HG03469 (cell line): ENCODE results near the gene ITGA2B.
"Not testable (repeated sequence)": the region's sequence is repeated elsewhere in the genome, so short reads cannot be mapped to it uniquely, and the experiment has no call there.

Experiments used
- ATAC-seq: cut with Tn5 transposase; IDR thresholded peaks from one replicate; pipeline ENCODE4 v1.9.1; 2021; ENCODE audit warnings: mild to moderate bottlenecking, moderate library complexity, moderate number of reproducible peaks; ENCODE audit not compliant: unreplicated experiment

ITGA2B gene

DNA sequence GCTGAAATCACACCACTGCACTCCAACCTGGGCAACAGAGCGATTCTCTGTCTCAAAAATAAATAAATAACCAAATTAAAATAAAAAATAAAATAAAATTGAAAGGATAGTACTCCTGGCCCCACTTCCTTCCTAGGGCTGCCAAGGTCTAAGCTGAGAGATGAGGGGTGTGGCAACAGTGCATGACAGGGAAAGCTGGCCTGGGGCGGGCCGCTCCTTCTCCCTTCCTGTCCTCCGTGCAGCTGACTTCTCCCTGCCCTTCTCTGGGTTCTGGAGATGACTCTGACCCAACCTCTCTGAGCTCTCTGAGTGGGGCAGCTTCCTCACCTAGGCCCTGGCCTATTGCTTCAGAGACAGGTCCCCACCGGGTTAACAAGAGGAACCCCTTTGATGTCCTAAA is 56.1 kb downstream of the ITGA2B start:
- ATAC-seq, result no peak

DNA sequence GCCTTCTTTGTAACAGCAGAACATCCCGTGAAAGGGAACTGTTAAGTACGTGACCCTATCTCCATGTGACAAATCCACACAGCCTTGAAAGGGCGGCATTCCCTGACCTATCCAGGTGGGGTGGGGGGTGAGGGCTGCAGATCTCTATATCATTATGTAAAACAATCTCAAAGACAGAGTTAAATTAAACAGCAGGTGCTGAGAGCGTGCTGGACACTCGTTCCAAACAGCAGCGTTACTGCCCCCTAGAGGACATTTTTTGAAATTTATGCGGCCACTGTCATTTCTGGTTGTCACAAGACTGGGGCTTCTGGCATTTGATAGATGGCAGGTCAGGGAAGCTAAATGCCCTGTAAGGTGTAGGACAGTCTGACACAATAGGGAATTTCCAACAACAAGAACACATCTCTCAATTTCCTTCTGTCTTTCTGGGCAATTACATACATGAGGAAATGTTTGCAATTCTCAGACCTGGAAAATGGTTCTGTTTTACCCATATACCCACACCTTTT is 58.1 kb downstream of the ITGA2B start:
- ATAC-seq, result no peak

DNA sequence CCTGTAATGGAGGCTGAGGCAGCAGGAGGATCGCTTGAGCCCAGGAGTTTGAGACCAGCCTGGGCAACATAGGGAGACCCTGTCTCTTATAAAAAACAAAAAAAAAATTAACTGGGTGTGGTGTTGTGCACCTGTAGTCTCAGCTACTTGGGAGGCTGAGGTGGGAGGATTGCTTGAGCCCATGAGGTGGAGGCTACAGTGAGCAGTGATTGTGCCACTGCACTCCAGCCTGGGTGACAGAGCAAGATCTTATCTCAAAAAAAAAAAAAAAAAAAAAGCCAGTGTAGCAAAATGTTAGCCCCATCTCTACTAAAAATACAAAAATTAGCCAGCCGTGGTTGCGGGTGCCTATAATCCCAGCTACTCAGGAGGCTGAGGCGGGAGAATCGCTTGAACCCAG is 59.2 kb downstream of the ITGA2B start:
- not testable (repeated sequence) for ATAC-seq

DNA sequence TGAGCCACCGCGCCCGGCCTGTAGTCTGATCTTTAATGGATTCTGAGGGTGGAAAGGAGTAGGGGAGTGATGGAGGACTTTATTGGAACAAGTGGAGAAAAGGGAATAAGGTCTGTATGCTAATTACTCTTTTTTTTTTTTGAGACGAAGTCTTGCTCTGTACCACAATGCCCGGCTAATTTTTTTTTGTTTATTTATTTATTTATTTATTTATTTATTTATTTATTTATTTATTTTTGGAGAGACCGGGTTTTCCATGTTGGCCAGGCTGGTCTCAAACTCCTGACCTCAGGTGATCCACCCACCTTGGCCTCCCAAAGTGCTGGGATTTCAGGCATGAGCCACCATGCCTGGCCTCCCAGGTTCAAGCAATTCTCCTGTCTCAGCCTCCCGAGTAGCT is 59.9 kb downstream of the ITGA2B start:
- not testable (repeated sequence) for ATAC-seq

DNA sequence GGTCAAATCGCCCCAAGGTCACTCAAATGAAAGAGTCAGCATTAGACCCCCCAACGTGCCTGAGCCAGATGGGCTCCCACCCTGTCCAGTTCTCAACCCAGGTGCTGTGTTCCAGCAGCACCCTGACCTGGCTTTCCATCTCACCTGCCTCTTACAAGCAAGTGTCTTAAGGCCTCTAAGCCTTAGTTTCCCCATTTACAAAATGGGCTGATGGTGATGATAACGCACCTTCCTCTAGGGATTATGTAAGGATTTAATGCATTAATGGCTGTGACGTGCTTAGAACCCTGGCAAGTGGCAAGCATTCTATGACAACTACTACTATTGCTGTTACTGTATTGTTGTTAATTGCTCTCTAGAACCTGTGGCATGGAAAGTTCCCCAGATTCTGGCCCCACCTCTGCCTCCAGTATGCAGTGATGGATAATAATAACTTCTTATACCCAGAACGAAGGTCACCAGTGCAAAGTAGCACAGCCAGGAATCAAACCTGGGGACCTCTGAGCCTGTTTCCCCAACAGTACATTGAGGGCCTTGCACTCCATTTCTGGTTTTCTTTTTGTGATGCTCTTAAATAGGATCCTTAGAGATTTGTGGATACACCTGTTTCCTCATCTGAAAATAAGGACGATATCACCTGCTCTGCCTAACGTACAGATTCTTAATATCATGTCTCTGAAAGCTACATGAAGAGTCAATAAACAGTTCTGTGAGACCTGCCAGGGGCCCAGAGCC is 61.6 kb downstream of the ITGA2B start:
- no peak for ATAC-seq

DNA sequence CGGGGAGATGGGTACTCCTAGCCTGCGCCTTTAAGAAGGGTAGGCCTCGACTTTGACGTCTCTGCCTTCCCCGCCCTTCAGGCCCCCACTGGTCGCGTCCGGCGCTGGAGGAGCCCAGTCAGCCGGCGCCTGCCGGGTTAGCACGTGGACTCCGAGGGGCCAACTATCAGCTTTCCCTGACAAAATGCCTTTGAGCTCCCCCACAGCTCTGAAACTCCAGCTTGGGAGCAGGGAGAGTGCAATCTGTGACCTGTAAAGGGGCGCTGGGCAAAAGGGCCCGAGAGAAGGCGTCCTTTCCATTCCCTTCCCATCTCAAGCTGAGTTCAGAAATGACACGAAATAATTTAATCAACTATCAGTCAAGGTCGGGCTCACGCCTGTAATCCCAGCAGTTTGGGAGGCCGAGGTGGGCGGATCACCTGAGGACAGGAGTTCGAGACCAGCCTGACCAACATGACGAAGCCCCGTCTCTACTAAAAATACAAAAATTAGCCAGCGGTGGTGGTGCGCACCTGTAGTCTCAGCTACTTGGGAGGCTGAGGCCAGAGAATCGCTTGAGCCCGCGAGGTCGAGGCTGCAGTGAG is 62.5 kb downstream of the ITGA2B start:
- no peak for ATAC-seq

DNA sequence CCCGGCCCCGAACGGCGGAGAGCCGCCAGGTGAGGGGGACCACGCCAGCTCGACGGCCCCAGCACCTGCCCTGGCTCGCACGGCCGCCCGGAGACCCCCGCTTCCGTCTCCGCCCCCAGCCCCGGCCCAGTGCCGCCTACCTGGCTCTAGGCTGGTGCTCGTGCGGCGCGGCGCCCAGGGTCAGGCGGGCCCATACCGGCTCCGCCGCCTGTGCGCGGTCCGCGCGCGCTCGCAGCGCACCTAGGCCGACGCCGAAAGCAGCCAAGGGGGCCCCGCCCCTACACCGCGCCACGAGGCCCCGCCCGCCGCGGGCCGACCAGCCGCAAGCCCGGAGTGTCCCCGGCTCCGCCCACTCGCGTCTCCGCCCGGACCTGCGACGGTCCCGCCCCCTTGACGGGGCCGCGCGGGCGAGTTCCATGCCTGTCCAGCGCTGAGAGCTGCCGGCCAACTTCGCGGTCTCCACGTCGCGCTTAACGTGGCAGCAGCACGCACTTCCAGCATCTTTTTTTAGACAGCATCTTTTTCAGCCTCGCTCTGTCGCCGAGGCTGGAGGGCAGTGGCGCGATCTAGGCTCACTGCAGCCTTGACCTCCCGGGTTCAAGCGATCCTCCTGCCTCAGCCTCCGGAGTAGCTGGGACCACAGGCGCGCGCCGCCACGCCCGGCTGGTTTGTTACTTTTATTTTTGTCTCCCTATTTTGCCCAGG is 64.7 kb downstream of the ITGA2B start, which contains the start of gene SLC25A39:
Gene SLC25A39, minus strand, starts transcription at position 253 of the 705 bp plus-strand sequence. CDS start 1,261 bp downstream, outside the sequence.
- peak; percentile 60 for ATAC-seq

DNA sequence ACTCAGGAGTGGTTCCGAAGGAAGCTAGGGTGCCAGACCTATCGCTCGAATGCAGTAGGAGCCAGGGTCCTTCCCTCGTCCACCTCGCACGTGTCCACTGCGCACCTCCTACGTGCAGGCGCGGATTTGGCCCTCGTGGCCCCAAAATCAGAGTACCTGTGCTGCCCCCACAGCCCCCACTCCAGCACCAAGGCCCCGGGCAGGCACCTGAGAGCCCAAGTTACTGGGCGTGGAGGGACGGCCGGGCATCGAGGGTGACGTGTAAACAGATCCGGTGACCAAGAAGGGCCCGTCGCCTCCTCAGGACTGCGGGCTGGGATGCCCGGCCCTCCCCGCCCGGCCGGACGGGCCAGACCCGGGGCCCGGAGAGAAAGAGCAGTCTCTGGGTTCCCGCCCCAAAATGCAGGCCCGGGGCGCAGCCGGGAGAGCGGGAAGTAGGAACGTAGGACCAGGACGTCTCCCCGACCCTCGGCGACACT is 65.3 kb downstream of the ITGA2B start:
- ATAC-seq, result peak; percentile 2

DNA sequence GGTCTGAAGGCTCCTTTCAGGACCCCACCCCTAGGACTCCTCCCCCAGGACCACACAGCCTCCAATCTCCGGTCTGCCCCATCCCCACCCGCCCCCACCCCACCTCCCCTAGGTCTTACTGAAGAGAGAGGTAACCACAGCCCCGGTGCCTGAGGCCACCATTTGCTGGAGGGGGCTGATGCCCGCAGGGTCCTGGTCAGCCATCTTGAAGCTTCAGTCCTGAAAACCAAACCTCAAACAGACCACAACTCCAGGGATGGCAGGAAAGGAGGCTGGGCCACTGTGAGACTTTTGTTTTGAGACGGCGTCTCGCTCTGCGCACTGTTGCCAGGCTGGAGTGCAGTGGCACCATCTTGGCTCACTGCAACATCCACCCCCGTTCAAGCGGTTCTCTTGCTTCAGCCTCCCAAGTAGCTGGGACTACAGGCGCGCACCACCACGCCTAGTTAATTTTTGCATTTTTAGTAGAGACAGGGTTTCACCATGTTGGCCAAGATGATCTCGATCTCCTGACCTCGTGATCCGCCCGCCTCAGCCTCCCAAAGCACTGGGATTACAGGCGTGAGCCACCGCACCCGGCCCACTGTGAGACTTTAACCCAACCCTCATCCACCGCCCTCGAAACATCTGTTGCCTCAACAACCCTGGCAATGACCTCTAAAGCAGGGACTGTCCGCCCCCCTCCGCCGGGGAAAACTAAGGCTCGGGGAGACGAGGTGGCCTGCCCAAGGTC is 65.9 kb downstream of the ITGA2B start:
- ATAC-seq, result no peak

DNA sequence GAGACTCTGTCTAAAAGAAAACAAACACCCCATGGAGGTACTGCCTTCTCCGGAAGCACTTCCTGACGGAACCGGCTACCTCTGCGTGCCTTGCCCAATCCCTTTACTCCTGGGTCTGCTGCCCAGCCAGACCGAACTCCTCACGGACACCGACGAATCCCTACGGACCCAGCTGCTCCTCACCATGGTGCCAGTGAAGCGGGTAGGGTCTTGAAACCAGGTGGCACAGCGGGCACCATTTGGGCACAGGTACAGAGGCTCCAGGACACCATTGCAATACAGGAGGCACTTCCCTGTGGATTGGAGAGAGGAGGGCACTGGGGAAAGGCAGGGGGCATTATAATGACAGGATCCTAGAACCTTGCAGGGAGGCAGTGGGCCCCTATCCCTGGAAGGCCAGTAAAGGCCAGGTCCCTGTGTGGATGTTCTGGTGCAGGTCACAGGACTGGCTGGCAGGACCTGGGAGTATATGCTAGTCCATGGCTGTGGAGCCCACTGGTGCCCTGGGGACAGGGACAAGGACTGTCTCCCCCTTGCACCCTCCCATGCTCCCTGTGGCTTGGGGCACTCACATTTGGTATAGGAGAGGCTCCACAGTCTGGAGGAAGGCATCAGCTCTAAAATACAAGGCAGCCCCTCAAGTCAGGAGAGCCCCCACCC is 67.1 kb downstream of the ITGA2B start:
- no peak for ATAC-seq
